AG04449 (cell line): Measurements from ENCODE around the gene FABP3.

ENCODE experiments used
- CTCF ChIA-PET: fragments of 350-600 bp; formaldehyde crosslinking; extraction: SDS; loops from one replicate; lab custom pipeline; 2021; ENCODE audit warnings: antibody characterized with exemption; lab: Yijun Ruan, JAX
- POLR2A ChIA-PET: fragments of 400-600, 350-600 bp; formaldehyde crosslinking; extraction: SDS; loops from one replicate; lab custom pipeline; 2020; ENCODE audit warnings: antibody characterized with exemption, inconsistent platforms; lab: Yijun Ruan, JAX
- DNase-seq: peaks from one replicate; pipeline ENCODE4 v3.0.0-alpha.2; 2010; ENCODE audit warnings: low read depth, low spot score
- H3K4me3 ChIP-seq: 2 replicates; pipeline ENCODE4 v1.5.1; 2011; ENCODE audit warnings: low read depth, mild to moderate bottlenecking, control low read depth, low read length
- CTCF ChIP-seq: IDR thresholded peaks from one replicate; pipeline ENCODE4 v1.5.1; 2011; ENCODE audit warnings: mild to moderate bottlenecking, moderate library complexity, low read length, control low read depth, inconsistent platforms; ENCODE audit not compliant: insufficient read depth; ENCODE audit errors: missing control alignments

FABP3 gene

GRCh38 chr1:31318146-31318545, 54.7 kb downstream of the FABP3 start:
- TF ChIP-seq CTCF = no peak
- POLR2A ChIA-PET = no interaction called here
- CTCF ChIA-PET = interaction anchor here (1.0 to 1.9 kb wide), 3 partner anchors 21 to 137 kb away, joined by 3 to 4 read pairs (median 3); partner anchors contain the start of genes SNRNP40 and ZCCHC17
- DNase-seq = no peak
- H3K4me3 ChIP-seq = no peak overlapping the region

DNA sequence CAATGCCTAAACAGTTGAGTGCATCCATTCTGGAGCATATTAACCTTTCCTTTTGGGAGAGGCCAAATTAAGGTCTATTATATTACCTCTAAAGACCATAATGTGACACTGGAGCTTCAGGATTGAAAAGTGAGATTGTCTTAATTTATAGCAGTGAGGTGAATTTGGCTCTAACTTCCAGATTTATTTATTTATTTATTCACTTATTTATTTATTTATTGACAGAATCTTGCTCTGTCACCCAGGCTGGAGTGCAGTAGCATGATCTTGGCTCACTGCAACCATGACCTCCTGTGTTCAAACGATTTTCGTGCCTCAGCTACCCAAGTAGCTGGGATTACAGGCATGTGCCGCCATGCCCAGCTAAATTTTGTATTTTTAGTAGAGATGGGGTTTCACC, 57.0 kb downstream of the FABP3 start:
- no peak for DNase-seq
- TF ChIP-seq CTCF = no peak
- POLR2A ChIA-PET = no interaction called here
- CTCF ChIA-PET = interaction anchor here (1.2 to 1.5 kb wide), 3 partner anchors 11 to 135 kb away, joined by 3 to 5 read pairs (median 4); no protein-coding TSS in a partner anchor
- H3K4me3 ChIP-seq = no peak overlapping the region
